ENCODE results near the gene HNRNPA3. TPM values are rescaled to one million over a fixed set of nuclear protein-coding genes. Genes with fewer than 3 reads are reported as not detected.

Gene HNRNPA3
- total and polyA plus RNA-seq, 2 of the 13 experiments (the other 11 are each of a cell fraction or from before 2014, with no cell fraction given) = 73.3 to 97.7 TPM

- BruUV-seq (replicated peaks) = no TSS peak
- Histone ChIP-seq H3K4me3 (replicated peaks in 1 of 3; ENCODE audit: insufficient read depth in 1 of 3, low read depth in 2 of 3, low read length in 3 of 3) (no peak overlapping the region), H2AFZ (ENCODE audit: low read length) (no peak overlapping the region), H3K27me3 (ENCODE audit: control insufficient read depth in 1 of 2, insufficient read depth in 2 of 2, low read length in 2 of 2) (no peaks in the 10 kb centered on the region), H3K9me3 (ENCODE audit: low read length) (no peaks in the 10 kb centered on the region), H3K36me3 (replicated peaks in 1 of 2; ENCODE audit: control insufficient read depth in 1 of 2, insufficient read depth in 2 of 2, low read length in 2 of 2) (no peaks in the 10 kb centered on the region), H3K9ac (ENCODE audit: insufficient read depth, low read depth, low read length) (no peak overlapping the region), H3K27ac (ENCODE audit: extremely low read length, insufficient read depth, low read length) (no peak overlapping the region), H3K4me2 (ENCODE audit: low read depth, low read length) (no peak overlapping the region), H3K79me2 (ENCODE audit: insufficient read depth, low read length) (peaks cover 13% of the 10 kb centered on the region), H3K4me1 (ENCODE audit: insufficient read depth, low read length) (peaks cover 60% of the 10 kb centered on the region), H4K20me1 (ENCODE audit: insufficient read depth, low read length) (no peaks in the 10 kb centered on the region)
- ChIA-PET POLR2A (interaction anchor here (1.7 to 5.3 kb wide), 2 partner anchors 15 to 25 kb away, joined by 3 to 96 read pairs; no protein-coding TSS in a partner anchor), CTCF (ENCODE audit: low intra/inter-chr PET ratio, low total read pairs) (no interaction called here)
- no peak for TF ChIP-seq CTCF (CRISPR knock-in tag; IDR thresholded peaks at IDR 0.05)
- TF ChIP-seq ZBTB38 (CRISPR knock-in tag; IDR thresholded peaks at IDR 0.05) = 0 out of 2 replicates have a peak, but pooled peaks have one; percentile 32
- peak; percentile 63 for TF ChIP-seq RARA (CRISPR knock-in tag; IDR thresholded peaks at IDR 0.05)
- DNase-seq (ENCODE audit: low spot score) = no peak
- no peak for ATAC-seq
- WGBS (ENCODE audit: low lambda C conversion rate) = 86% methylated on average over 8 of the region's 8 CpGs
- no peak for FAIRE-seq
- intact Hi-C loops (cut with micrococcal nuclease; ENCODE audit: unreplicated experiment) = no loop called here
- in situ Hi-C loops (cut with HindIII; ENCODE audit: extremely low pct_ligation_motif_present, low pct_unique_long_range_greater_than_20kb) = no loop called here
Observed at GRCh38 chr2:177268187-177268871, 55.7 kb downstream of the HNRNPA3 start.

- intact Hi-C loops (cut with micrococcal nuclease; ENCODE audit: unreplicated experiment) (no loop called here), in situ Hi-C loops (cut with HindIII; ENCODE audit: extremely low pct_ligation_motif_present, low pct_unique_long_range_greater_than_20kb) (no loop called here)
- CTCF ChIA-PET (ENCODE audit: low intra/inter-chr PET ratio, low total read pairs) = no interaction called here
- no peak overlapping the region for H3K4me3 ChIP-seq (replicated peaks in 1 of 3; ENCODE audit: insufficient read depth in 1 of 3, low read depth in 2 of 3, low read length in 3 of 3)
- FAIRE-seq (no peak), DNase-seq (ENCODE audit: low spot score) (no peak), ATAC-seq (no peak)
- BruUV-seq (replicated peaks) = no TSS peak
- POLR2A ChIA-PET = no interaction called here
- no peaks in the 10 kb centered on the region for H3K9me3 ChIP-seq (ENCODE audit: low read length)
- TF ChIP-seq KLF13 (CRISPR knock-in tag; IDR thresholded peaks at IDR 0.05) (no peak), ZNF543 (CRISPR knock-in tag; IDR thresholded peaks at IDR 0.05) (no peak), ZFP41 (CRISPR knock-in tag; IDR thresholded peaks at IDR 0.05; ENCODE audit: borderline replicate concordance) (no peak), GPBP1L1 (CRISPR knock-in tag; IDR thresholded peaks at IDR 0.05) (no peak), RXRA (CRISPR knock-in tag; IDR thresholded peaks at IDR 0.05) (no peak), ZNF513 (CRISPR knock-in tag; conservative IDR thresholded peaks at IDR 0.05) (no peak), ZNF512 (CRISPR knock-in tag; IDR thresholded peaks at IDR 0.05) (no peak), NFRKB (IDR thresholded peaks at IDR 0.05) (no peak)
- H3K9ac ChIP-seq (ENCODE audit: insufficient read depth, low read depth, low read length) = no peak overlapping the region
- H3K36me3 ChIP-seq (replicated peaks in 1 of 2; ENCODE audit: control insufficient read depth in 1 of 2, insufficient read depth in 2 of 2, low read length in 2 of 2) = no peaks in the 10 kb centered on the region
- H3K4me2 ChIP-seq (ENCODE audit: low read depth, low read length) = no peak overlapping the region
- WGBS (ENCODE audit: low lambda C conversion rate) = 96% methylated on average over 7 of the region's 7 CpGs
- H3K79me2 ChIP-seq (ENCODE audit: insufficient read depth, low read length) = peaks cover 8% of the 10 kb centered on the region
- no peak overlapping the region for H2AFZ ChIP-seq (ENCODE audit: low read length)
- no peaks in the 10 kb centered on the region for H4K20me1 ChIP-seq (ENCODE audit: insufficient read depth, low read length)
- no peaks in the 10 kb centered on the region for H3K27me3 ChIP-seq (ENCODE audit: control insufficient read depth in 1 of 2, insufficient read depth in 2 of 2, low read length in 2 of 2)
- H3K27ac ChIP-seq (ENCODE audit: extremely low read length, insufficient read depth, low read length) = no peak overlapping the region
- H3K4me1 ChIP-seq (ENCODE audit: insufficient read depth, low read length) = peaks cover 66% of the 10 kb centered on the region
Observed at GRCh38 chr2:177268901-177269300, 56.3 kb downstream of the HNRNPA3 start.

All from HepG2 (cell line).